ENCODE data around the gene TTLL10.
"Not testable (repeated sequence)": the region's sequence is repeated elsewhere in the genome, so short reads cannot be mapped to it uniquely, and the experiment has no call there.

TTLL10 gene

DNA sequence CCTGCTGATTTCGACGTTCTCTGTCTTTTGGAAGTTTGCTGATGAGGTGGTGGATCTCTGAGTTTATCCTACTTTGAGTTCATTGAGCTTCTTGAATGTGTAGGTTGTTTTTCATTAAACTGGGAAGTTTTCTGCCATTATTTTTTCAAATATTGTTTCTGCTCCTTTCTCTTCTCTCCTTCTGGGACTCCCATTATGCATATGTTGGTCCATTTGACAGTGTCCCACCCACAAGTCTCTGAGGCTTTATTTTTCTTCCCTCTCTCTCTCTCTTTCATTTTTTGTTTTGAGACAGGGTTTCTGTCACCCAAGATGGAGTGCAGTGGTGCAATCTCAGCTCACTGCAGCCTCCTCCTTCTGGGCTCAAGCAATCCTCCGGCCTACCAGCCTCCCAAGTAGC is 21.0 kb downstream of the TTLL10 start:
- no peak for DNase-seq

GRCh38 chr1:1195726-1196125 is 22.0 kb downstream of the TTLL10 start:
- DNase-seq = not testable (repeated sequence)

DNA sequence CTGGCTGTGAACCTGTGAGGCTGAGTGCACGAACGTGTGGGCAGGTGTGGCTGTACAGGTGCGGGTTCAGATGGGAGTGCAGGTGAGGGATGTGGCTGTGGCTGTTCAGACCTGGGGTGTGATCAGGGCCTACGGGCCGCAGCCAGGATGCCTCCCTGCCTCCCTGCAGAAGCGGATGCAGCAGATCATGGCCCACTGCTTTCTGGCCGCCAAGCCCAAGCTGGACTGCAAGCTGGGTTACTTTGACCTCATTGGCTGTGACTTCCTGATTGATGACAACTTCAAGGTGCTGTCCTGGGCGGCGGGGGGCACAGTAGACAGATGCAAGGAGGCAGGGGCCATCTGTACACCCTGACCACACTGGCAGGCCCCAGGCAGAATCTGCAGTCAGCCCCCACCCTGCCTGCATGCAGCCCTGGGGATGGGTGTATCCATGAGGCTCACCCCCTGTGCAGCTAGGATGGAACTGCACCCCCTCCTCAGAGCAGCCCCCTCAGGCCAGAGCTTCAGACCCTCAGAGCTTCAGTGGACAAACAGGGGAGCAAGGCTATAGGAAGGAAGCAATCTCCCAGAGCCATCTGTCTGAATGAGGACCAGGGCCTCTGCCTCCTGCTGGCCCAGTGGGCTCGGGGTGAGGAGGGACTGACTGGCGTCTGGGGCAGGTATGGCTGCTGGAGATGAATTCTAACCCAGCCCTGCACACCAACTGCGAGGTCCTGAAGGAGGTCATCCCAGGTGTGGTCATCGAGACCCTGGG is 22.9 kb downstream of the TTLL10 start:
- DNase-seq = no peak

DNA sequence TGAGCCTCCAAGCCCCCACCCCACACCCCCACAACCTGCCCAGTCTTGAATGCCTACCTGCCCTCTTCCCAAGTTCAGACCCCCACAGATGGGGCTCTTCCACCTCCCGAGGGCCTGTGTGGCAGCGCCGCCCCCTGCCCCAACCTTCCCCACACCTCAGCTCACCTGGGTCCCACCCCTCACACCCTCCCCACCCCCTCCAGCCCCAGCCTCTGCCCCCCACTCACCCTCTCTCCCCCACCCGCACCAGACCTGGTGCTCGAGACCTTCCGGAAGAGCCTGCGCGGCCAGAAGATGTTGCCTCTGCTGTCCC is 23.5 kb downstream of the TTLL10 start:
- no peak for DNase-seq

DNA sequence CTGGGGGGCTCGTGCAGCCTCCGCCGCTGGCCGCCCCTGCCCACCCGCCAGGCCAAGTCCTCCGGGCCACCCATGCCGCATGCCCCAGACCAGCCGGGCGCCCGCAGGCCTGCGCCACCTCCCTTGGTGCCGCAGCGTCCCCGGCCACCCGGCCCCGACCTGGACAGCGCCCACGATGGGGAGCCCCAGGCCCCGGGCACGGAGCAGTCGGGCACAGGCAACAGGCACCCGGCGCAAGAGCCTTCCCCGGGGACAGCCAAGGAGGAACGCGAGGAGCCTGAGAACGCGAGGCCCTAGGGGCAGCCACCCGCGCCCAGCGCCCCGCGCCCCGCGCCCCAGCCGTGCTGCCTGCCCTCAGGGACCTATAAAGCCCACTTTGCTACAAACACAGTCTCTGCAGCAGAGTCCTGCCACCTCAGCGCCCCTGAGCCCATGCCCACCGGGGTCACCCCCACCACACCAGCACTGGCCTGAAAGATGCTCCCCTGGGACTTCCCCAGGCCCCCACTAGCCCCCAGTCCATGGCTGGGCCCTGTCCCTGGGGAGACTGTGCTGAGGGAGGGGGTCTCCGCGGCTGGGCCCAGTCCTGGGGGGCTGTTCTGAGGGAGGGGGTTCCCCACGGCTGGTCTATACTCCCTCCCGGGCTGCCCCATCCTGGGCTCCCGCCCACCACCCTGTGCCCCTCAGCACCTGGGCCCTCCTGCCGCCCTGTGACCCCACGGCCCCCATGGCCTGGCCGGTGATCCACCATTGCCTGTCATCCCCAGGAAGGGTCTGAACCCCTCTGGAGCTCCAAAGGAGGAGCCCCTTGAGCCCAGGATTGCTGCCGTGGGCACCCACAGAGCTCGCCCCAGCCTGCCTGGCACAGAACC is 24.1 kb downstream of the TTLL10 start:
- DNase-seq = no peak

- DNase-seq = no peak
Measured at GRCh38 chr1:1198423-1199140, 24.9 kb downstream of the TTLL10 start.

DNA sequence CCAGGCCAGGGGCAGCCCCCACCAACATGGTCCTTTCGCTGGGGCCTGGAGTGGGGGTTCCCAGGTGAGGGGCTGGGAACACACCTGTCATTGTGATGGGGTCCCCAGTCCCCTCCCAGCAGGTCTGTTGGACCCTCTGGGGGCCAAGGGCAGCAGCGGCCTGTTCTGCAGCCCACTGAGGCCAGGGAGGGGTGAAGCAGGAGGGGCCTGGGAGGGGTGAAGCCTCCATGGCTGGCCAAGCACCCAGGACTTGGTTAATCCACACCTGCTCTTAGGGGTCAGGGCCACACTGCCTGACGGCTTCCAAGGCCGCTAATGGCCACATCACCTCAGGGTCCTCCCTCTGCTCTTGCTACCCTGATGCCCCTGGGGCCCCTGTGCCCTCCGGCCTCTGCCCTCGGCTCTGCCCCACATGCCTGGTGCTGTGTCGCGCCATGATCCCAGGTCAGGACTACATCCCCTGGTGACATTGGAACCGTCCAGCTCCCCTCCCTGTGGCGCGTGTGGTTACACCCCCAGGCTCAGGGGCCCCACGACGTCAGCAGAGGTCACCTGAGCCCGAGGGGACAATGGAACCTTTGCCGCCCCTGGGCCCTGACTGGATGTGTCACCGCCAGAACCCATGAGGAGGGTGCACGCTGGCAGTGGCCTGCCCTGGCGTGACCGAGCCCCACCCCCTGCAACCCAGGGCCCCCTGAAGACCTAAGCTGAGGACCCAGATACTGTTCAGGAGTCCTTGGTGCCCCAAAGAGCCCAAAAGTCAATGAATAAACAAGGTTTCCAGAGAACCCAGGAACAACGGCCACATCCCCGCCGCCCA is 25.7 kb downstream of the TTLL10 start:
- DNase-seq = no peak

- DNase-seq = no peak
Measured at GRCh38 chr1:1199961-1200875, 26.5 kb downstream of the TTLL10 start.

- peak; percentile 76 for DNase-seq
Measured at GRCh38 chr1:1200876-1201810, 27.5 kb downstream of the TTLL10 start.

DNA sequence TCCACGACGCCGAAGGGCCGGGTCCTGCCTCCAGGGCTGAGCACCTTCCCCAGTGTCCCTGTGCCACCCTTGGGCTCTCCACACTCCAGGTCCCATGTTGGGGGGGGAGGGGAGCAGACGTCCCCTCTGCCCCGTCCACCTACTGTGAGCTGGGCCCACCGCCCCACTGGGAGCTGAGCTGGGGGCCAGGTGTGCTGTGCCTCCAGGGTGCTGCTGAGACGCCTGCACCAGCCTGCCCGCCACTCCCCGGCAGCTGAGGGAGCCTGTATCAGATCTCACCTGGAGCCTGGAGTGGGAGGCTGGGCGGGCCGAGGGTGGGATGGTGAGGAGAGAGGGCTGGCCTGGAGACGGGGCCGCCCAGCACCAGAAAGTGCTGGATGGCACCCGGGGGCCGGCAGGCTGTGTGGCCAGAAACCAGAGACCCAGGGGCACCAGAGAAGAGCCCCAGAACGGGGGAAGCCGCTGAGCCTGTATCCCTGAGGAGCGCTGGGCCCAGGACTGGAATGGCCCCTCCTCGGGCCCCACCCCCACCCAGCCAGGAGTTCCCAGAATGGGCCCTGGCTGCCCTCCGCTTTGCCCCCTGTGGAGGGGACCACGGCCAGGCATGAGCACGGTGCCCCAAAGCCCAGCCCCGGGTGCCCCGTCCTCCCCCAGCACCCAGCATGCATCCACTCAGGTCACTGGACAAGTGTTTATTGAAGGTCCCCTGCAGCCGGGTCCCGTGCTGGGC is 29.3 kb downstream of the TTLL10 start:
- no peak for DNase-seq

- no peak for DNase-seq
Measured at GRCh38 chr1:1203561-1204424, 30.1 kb downstream of the TTLL10 start.

GRCh38 chr1:1204425-1204920 is 30.8 kb downstream of the TTLL10 start:
- no peak for DNase-seq

- no peak for DNase-seq
Measured at GRCh38 chr1:1204998-1205768, 31.5 kb downstream of the TTLL10 start.

GRCh38 chr1:1205769-1206375 is 32.2 kb downstream of the TTLL10 start:
- no peak for DNase-seq

DNA sequence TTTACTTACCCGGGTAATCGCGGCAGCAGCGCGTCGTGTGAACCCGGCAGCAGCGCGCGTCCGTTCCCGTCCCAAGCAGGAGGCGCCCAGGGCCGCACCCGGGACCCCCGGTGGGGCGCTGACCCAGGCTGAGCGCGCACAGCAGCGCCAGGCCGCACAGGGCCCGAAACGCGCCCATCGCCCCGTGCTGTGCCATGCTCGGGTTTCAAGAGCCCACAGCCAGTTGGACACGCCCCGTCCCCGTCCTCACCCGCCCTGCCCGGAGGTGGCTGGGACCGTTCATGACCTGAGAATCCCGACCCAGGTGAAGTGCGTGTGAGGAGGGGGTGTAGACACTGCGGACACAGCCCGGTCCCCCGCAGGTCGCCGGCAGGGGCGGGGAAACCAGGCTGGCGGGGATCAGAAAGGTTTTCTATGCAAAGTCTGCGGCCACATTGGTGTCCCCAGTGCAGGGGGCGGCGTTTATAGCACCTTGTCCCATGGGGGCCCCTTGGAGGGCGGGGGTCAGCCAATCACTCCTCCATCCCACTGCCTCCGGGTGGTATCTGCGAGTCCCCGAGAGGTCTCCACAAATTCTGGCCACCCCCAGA is 32.8 kb downstream of the TTLL10 start, which contains the start of gene TNFRSF18:
Gene TNFRSF18, minus strand, starts transcription at position 217 of the 590 bp plus-strand sequence. Its CDS starts 21 bp downstream, at position 196.
- peak; percentile 36 for DNase-seq

GRCh38 chr1:1206966-1207531 is 33.4 kb downstream of the TTLL10 start:
- DNase-seq = no peak

Measured in activated effector memory CD4-positive, alpha-beta T cell treated with Interleukin-2 at 50 U/mL for 16 hours (primary cell).